HG02798 (cell line): ENCODE data around the gene RNFT2.

Experiments
- ATAC-seq: cut with Tn5 transposase; IDR thresholded peaks from one replicate; pipeline ENCODE4 v1.9.1; 2021; ENCODE audit warnings: mild to moderate bottlenecking; ENCODE audit not compliant: unreplicated experiment, poor library complexity

The RNFT2 gene

GRCh38 chr12:116818341-116818856 lies 80.3 kb downstream of the RNFT2 start:
- no peak for ATAC-seq

GRCh38 chr12:116818948-116819832 lies 81.1 kb downstream of the RNFT2 start:
- peak; percentile 91 for ATAC-seq

GRCh38 chr12:116820064-116820656 lies 82.0 kb downstream of the RNFT2 start:
- ATAC-seq, result no peak

- no peak for ATAC-seq
Observed at GRCh38 chr12:116821291-116821690, 83.2 kb downstream of the RNFT2 start.

- ATAC-seq, result no peak
Observed at GRCh38 chr12:116827432-116827831, 89.3 kb downstream of the RNFT2 start.

- ATAC-seq, result no peak
Observed at GRCh38 chr12:116832353-116832752, 94.2 kb downstream of the RNFT2 start.

GRCh38 chr12:116833474-116833873 lies 95.4 kb downstream of the RNFT2 start:
- ATAC-seq, result no peak

GRCh38 chr12:116835484-116835883 lies 97.4 kb downstream of the RNFT2 start:
- no peak for ATAC-seq

GRCh38 chr12:116837097-116837496 lies 99.0 kb downstream of the RNFT2 start:
- ATAC-seq, result no peak

GRCh38 chr12:116838365-116838764 lies 100.2 kb downstream of the RNFT2 start:
- ATAC-seq, result no peak

- ATAC-seq, result no peak
Observed at GRCh38 chr12:116839287-116839830, 101.2 kb downstream of the RNFT2 start.

GRCh38 chr12:116843085-116843484 lies 105.0 kb downstream of the RNFT2 start:
- no peak for ATAC-seq

GRCh38 chr12:116849216-116849615 lies 111.1 kb downstream of the RNFT2 start:
- no peak for ATAC-seq

- no peak for ATAC-seq
Observed at GRCh38 chr12:116852303-116852702, 114.2 kb downstream of the RNFT2 start.

- no peak for ATAC-seq
Observed at GRCh38 chr12:116853507-116853906, 115.4 kb downstream of the RNFT2 start.

- ATAC-seq, result no peak
Observed at GRCh38 chr12:116855744-116856470, 117.8 kb downstream of the RNFT2 start.

- no peak for ATAC-seq
Observed at GRCh38 chr12:116856729-116857128, 118.6 kb downstream of the RNFT2 start.

GRCh38 chr12:116859079-116859478 lies 121.0 kb downstream of the RNFT2 start:
- no peak for ATAC-seq

GRCh38 chr12:116860263-116860662 lies 122.1 kb downstream of the RNFT2 start:
- no peak for ATAC-seq

- peak; percentile 82 for ATAC-seq
Observed at GRCh38 chr12:116861320-116861719, 123.2 kb downstream of the RNFT2 start.

GRCh38 chr12:116862167-116862566 lies 124.1 kb downstream of the RNFT2 start:
- ATAC-seq, result no peak
